Fibroblast of skin of right quadriceps (primary cell): ENCODE data around the gene XCL1.
A peak's percentile ranks its signal among the peaks of the same experiment; 100 is the strongest.
"Not testable (repeated sequence)": the region's sequence is repeated elsewhere in the genome, so short reads cannot be mapped to it uniquely, and the experiment has no call there.

Source experiments
- DNase-seq: peaks from one replicate; pipeline ENCODE4 v3.0.0-alpha.2; 2013

Gene XCL1

GRCh38 chr1:168568346-168568745 is 8.1 kb upstream of the XCL1 start:
- no peak for DNase-seq

GRCh38 chr1:168570652-168571051 is 5.8 kb upstream of the XCL1 start:
- no peak for DNase-seq

- DNase-seq: no peak
Observed at GRCh38 chr1:168572633-168573032, 3.8 kb upstream of the XCL1 start.

GRCh38 chr1:168574234-168574633 is 2.2 kb upstream of the XCL1 start:
- DNase-seq: peak; percentile 46

- DNase-seq: not testable (repeated sequence)
Observed at GRCh38 chr1:168578531-168579185, 2.3 kb downstream of the XCL1 start.

GRCh38 chr1:168580290-168580689 is 3.9 kb downstream of the XCL1 start:
- DNase-seq: not testable (repeated sequence)

GRCh38 chr1:168580991-168581390 is 4.6 kb downstream of the XCL1 start:
- not testable (repeated sequence) for DNase-seq

GRCh38 chr1:168581817-168582572 is 5.6 kb downstream of the XCL1 start:
- no peak for DNase-seq

- peak; percentile 64 for DNase-seq
Observed at GRCh38 chr1:168582688-168583336, 6.4 kb downstream of the XCL1 start.

GRCh38 chr1:168583571-168583970 is 7.2 kb downstream of the XCL1 start:
- DNase-seq: no peak

GRCh38 chr1:168585191-168585590 is 8.8 kb downstream of the XCL1 start:
- peak; percentile 32 for DNase-seq

- DNase-seq: no peak
Observed at GRCh38 chr1:168585937-168586336, 9.5 kb downstream of the XCL1 start.

- DNase-seq: no peak
Observed at GRCh38 chr1:168589167-168589566, 12.8 kb downstream of the XCL1 start.

- DNase-seq: no peak
Observed at GRCh38 chr1:168591066-168591465, 14.7 kb downstream of the XCL1 start.

GRCh38 chr1:168591641-168592250 is 15.3 kb downstream of the XCL1 start:
- no peak for DNase-seq

GRCh38 chr1:168595403-168595802 is 19.0 kb downstream of the XCL1 start:
- not testable (repeated sequence) for DNase-seq

GRCh38 chr1:168598125-168598524 is 21.7 kb downstream of the XCL1 start:
- DNase-seq: no peak

GRCh38 chr1:168598892-168599291 is 22.5 kb downstream of the XCL1 start:
- DNase-seq: no peak

GRCh38 chr1:168599641-168600040 is 23.2 kb downstream of the XCL1 start:
- DNase-seq: no peak

- DNase-seq: no peak
Observed at GRCh38 chr1:168601051-168601450, 24.6 kb downstream of the XCL1 start.

- peak; percentile 55 for DNase-seq
Observed at GRCh38 chr1:168603501-168604110, 27.2 kb downstream of the XCL1 start.

GRCh38 chr1:168605443-168605842 is 29.0 kb downstream of the XCL1 start:
- no peak for DNase-seq

GRCh38 chr1:168606096-168606495 is 29.7 kb downstream of the XCL1 start:
- no peak for DNase-seq
